VCaP (cell line): ENCODE data around the gene NTRK1.

Experiments
- H3K27ac ChIP-seq: fragments of 450-650 bp; 2 replicates; pipeline ENCODE4 v1.5.1; 2017
- TF ChIP-seq, protein P1 (sequence below): fragments of 450-650 bp; conservative IDR thresholded peaks from 2 replicates; pipeline ENCODE4 v1.5.1; 2017; ENCODE audit warnings: mild to moderate bottlenecking, moderate library complexity

The NTRK1 gene

DNA sequence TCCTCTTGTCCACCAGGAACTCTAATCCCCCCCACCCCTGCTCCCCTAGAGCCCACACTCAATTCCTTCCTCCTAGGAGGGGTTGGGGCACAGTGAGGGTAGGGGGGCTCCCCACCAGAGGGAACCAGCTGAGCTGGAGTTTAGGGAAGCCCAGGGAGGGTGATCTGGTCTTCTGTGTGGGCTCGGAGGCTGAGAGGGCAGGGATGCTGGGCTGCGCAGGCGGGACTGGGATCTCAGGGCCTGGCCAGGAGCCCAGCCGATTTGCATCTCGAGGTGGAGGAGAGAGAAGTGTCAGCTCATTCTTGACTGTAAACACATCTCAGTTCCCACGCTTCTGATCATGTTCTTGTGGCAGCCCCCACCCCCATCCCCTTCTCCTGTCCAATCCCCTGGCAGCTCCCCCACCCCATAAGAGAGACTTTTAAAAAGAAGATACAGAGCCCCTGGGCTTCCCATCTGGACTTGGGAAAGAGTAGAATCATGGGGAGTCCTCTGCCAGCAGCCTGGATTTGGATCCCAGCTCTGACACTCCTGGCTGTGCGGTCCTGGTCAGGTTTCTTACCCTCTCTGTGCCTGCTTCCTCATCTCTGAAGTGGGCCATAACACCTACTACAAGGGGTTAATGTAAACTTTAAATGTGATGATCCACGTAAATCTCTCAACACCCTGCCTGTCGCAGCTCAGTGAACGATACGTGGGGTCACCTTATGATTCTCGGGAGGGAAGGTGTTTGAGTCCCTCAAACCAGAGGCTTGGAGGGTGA lies 39.5 kb downstream of the NTRK1 start:
- TF ChIP-seq, protein P1, sequence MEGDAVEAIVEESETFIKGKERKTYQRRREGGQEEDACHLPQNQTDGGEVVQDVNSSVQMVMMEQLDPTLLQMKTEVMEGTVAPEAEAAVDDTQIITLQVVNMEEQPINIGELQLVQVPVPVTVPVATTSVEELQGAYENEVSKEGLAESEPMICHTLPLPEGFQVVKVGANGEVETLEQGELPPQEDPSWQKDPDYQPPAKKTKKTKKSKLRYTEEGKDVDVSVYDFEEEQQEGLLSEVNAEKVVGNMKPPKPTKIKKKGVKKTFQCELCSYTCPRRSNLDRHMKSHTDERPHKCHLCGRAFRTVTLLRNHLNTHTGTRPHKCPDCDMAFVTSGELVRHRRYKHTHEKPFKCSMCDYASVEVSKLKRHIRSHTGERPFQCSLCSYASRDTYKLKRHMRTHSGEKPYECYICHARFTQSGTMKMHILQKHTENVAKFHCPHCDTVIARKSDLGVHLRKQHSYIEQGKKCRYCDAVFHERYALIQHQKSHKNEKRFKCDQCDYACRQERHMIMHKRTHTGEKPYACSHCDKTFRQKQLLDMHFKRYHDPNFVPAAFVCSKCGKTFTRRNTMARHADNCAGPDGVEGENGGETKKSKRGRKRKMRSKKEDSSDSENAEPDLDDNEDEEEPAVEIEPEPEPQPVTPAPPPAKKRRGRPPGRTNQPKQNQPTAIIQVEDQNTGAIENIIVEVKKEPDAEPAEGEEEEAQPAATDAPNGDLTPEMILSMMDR, result no peak
- H3K27ac ChIP-seq, result no peak overlapping the region

DNA sequence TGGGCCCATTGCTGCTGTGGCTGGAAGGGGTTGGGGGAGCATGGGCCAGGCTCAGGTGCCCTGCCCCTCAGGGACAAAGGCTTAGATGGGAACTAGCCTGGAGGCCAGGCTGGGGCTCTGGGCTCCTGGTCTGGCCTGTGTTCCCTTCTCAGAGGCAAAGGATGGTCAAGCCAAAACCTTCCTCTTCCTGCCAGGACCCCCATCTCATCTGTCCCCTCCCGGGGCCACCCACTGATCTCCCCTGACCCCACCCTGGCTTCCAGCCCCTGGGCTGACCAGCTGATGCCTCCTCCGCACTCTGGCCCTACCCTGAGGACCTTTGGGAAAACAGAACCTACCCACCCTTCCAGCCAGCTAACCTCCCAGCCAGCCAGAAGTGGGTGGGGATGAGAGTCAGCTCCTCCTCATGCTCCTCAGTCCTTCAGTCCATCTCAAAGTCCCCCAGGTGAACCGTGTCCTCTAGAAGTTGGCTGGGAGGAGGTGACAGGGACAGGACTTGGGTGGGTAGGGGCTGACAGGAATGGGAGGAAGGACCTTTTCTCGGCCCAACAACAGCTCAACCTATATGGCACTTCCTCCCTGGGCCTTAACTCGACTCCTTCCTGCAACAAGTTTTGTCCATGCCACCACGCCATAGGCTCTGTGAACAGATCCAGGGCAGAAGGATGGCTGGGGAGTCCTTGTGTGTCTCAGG lies 40.4 kb downstream of the NTRK1 start:
- TF ChIP-seq, protein P1, result no peak
- H3K27ac ChIP-seq, result no peak overlapping the region

DNA sequence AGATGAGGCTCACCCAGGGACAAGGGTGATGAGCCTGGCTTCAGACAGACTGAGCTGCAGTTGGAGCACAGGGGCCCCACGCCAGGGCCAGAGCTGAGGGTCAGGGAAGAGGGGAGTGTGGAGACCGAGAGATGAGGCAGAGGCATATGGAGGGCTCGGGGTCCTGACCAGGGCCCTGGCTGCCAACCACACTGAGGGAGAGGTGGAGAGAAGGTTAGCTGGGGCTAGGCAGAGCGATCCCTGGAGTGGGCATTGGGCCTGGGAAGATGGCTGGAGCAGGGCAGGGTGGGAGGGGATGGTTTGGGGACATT lies 40.9 kb downstream of the NTRK1 start:
- no peak overlapping the region for H3K27ac ChIP-seq
- TF ChIP-seq, protein P1, result no peak

DNA sequence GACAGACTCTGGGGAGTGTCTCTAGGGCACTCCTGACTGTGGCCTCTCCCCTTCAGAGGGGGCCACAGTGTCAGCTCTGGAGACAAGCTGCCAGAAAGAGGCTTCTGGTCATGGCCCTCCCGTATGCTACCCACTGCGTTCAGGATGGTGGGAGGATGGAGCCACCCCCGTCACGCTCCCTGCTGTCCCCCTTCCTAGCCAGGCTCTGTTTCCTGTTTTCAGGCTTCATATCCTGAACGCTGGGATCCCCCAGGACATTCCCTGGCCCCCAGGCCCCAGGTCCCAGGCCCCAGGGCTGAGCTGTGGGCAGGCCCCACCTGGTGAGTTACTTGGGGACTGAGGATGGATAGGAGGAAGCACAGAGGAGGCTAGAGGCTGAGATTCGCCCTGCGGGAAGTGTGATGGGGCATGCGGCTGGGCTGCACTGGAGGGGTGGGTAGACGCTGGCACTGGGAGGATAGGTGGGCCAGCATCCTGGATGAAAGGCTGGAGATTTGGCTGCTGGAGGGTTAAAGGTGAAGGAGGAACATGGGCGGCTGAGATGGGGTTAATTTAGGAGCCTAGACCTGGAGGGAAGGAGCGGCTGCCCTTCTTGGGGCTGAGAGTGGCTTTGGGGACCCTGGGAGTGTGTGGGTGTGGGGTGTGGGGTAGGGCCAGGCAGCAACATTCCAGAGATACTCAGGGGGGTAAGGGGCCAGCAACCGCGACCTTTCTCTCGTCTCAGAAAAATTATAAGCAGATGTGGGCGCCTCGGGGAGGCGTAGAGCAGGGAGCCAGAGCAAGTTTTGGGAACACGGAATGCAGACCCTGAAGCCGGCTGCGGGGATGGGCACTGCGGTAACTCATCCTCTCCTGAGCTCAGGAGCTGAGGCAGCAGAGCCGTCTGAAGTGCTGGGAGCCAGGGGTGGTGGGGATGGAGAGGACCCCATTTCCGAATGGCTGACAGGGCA lies 41.6 kb downstream of the NTRK1 start:
- H3K27ac ChIP-seq, result no peak overlapping the region
- TF ChIP-seq, protein P1, result no peak

DNA sequence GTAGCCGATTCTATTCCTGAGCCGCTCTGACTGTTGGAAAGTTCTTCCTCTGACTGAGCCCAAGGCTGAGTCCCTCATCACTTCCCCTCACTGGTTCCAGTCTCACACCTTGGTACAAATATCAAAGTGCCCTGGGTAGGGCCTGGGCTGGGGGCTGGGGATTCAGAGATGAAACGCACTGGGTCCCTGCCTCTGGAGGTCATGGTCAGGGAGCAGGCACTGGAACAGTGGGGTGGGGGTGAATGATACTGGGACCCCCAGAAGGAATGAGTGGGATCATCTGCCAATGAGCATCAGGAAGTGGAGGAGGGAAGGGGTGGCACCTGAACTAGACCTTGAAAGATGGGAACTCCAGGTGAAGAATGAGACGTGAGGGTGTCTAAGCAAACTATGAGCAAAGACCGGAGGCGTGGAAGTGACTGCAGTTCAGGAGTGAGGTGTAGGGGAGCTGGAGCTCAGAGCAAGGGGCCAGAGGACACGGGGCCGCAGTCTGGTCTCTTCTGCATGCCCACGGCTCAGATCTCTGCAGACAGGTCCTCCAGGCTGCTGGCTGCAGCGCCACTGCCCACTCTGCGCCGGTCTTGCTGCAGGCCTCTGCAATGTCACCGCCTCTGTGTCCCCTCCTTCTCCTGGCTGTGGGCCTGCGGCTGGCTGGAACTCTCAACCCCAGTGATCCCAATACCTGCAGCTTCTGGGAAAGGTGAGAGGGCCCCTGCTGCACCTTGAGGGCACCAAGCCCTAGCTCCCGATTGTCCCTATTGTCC lies 42.8 kb downstream of the NTRK1 start:
- no peak overlapping the region for H3K27ac ChIP-seq
- TF ChIP-seq, protein P1, result no peak

DNA sequence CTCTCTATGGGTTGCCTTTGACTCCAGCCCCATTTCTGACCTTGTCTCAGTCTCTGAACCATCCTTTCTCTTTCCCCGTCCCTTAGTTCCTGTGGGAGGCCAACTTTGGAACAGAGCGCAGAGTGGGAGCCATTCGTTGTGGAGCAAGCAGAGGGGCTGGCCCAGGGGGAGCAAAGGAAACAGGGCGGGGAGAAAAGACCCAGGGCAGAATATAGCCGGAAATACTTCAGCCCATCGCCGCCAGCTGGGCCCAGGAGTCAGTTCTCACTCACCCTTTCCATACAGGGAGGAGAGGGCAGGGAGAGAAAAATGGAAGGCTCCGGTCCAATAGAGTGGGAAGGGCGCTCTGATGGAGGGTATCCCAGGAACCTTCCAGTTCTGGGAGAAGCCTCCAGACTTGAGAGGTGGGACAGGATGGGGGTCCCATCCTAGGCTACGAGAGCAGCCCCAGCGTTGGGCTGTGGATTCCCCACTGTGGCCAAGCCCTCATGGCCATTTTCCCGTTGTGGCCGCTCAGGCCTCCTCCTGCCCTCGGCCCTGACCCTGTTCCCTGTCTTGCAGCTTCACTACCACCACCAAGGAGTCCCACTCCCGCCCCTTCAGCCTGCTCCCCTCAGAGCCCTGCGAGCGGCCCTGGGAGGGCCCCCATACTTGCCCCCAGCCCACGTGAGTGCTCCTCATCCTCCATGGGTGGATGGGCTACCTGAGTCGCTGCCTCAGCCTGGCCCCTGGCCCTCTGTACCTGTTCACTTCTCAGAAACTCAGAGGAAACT lies 43.7 kb downstream of the NTRK1 start:
- TF ChIP-seq, protein P1, result no peak
- no peak overlapping the region for H3K27ac ChIP-seq
